ENCODE data around the gene CNIH2.
"Not testable (repeated sequence)": the region's sequence is repeated elsewhere in the genome, so short reads cannot be mapped to it uniquely, and the experiment has no call there.

CNIH2 gene

GRCh38 chr11:66292543-66293332 is 14.8 kb downstream of the CNIH2 start:
- no peak for DNase-seq

GRCh38 chr11:66293352-66293751 is 15.4 kb downstream of the CNIH2 start:
- no peak for DNase-seq

DNA sequence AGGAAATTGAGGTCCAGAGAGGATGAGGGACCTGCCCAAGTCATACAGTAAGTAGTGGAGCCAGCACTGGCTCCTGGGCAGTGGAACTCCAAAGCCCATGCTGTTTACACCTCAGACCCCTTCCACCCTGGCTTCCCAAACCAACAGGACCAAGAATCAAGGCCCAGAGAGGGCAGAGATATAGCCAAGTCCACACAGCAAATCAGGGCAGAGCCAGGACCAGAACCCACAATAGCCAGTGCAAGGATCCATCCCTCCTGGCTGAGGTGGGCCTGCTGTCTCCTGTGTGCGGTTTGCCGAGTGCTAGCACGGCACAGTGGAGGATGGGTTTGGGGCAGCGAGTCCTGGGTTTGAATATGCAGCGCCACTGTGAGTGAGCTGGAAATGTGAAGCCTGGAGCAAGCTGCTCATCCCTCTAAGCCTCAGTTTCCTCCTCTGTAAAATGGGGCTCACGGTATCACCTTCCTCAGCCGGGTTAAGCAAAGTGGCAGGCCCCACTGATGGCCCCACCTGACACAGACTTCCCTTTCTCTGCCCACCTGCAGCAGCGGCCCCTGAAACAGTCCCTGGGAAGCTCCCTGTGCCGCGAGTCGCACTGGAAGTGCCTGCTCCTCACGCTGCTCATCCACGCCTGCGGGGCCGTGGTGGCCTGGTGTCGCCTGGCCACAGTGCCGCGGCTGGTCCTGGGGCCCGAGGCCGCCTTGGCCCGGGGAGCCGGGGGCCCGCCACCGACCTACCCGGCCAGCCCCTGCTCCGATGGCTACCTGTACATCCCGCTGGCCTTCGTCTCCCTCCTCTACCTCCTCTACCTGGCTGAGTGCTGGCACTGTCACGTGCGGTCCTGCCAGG is 16.0 kb downstream of the CNIH2 start:
- no peak for DNase-seq

- DNase-seq: no peak
These were observed 16.9 kb downstream of the CNIH2 start for GRCh38 chr11:66294626-66295620.

DNA sequence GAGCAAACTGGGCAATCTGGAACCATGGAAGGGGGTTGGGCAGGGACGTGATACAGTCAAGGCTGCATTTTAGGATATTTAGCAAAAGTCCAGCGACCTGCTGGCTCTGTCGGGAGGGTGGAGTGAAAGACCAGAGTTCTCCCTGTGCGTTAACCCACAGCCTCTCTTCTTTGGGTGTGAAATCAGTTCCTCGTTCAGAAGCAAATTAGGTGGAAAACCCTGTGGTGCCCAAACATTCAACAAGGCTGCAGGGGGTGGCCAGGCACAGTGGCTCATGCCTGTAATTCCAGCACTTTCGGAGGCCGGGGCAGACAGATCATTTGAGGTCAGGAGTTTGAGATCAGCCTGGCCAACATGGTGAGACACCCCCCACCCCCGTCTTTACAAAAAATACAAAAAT is 19.6 kb downstream of the CNIH2 start:
- DNase-seq: no peak

DNA sequence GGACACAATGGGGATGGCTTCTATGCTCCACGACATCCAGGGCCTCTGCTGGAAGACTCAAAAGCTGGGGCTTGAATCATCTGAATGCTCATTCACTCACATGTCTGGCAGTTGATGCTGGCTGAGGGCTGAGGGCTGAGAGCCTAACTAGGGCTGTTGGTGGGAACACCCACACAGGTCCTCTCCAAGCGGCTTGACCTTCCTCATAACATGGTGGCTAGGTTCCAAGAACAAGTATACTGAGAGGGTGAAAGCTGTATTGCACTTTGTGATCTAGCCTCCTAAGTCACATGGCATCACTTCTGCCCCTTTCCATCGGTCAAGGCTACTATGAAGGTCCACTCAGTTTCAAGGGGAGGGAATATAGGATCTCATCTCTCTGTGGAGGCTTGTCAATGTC is 21.2 kb downstream of the CNIH2 start:
- DNase-seq: no peak

GRCh38 chr11:66302656-66303055 is 24.7 kb downstream of the CNIH2 start:
- DNase-seq: no peak

- DNase-seq: no peak
These were observed 31.5 kb downstream of the CNIH2 start for GRCh38 chr11:66309475-66309874.

GRCh38 chr11:66310324-66310723 is 32.3 kb downstream of the CNIH2 start:
- DNase-seq: no peak

- not testable (repeated sequence) for DNase-seq
These were observed 32.9 kb downstream of the CNIH2 start for GRCh38 chr11:66310803-66311440.

DNA sequence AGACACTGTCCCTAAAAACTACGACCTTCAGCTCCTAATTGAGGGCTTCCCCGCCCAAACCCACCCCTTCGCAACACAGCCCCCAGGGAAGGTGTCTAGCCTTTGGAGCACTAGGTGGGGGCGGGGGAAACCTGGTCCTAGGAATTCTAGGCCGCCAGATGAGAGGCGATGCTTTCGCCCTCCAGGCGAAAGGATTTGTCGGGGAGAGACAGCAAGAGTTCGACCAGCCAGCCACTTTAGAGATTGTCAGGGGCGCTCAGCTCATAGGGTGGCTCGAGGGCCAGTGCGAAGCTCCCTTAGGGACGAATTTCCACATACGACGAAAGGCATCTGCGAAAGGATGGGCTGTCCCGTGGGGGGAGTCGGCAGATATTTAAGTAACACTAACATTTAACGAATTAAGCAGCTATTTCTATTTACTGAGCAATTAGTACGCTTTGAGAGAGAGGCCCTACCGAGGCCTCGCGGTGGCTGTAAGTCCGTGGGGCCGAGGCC is 33.5 kb downstream of the CNIH2 start:
- no peak for DNase-seq

DNA sequence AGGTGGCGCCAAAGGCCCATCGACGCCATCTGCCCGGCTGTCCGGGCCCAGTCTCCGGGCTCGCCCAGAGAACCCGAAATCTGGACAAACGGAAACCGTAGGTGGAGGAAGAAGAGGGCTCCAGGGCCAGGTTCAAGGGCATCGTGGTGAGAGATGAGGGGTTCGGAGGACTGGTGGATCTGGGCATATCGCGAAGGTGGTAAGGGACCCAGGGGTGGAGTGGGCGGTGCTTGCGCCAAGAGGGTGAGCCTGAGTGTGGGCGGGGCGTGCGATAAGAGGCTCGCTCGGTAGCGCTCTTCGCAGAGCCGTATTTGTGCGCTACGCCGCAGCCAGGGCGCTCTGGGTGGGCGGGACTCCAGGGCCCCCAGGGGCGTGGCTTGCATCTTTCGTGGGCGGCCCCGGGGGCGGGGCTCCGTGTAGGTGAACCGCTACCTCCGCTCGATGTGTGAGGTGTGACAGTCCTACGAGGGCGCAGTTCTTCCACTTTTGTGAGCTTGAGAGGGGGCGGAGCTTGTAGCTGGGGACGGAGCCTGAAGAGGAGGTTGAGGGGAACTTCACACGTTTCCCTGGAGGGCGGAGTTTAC is 34.1 kb downstream of the CNIH2 start:
- DNase-seq: peak; percentile 98

- DNase-seq: peak; percentile 98
These were observed 34.8 kb downstream of the CNIH2 start for GRCh38 chr11:66312549-66313320.

DNA sequence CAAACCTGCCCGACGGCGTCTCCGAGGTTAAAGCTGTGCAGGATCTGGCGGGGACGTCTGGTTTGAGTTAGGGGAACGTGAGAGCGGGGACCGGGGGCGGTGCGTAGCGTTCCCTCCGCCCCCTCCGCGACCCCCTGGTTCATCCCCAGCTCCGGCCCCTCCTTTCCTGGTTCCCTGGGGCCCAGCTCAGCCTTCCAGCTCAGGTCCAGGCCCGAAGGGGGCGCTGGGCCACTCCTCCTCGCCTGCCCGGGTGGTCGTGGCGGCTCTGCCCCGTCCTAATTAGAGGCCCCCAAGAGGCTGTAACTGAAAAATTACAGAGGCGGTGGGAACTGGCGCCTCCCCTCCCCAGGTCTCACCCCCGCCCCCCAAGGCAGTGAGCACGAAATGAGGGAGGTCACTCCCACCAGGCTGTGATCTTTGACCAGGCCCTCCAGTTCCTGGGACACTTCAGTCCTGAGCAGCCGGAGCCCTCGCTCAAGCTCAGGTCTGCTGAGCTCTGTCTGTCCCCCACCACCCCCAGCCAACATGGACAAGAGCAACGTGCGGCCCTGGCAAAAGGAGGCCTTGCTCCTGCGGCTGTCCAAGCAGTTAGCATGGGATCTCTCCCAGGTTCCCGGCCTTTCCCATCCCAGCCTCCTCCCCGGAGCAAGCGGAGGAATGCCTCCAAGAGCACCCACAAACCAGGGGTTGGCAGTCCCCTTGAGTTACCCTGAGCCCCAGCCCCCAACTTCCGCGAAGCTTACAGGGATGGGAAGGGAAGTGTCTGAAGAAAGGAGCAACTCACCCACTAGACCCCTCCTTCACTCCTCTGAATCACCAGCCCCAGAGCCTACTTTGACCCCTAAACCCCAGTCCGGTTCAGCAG is 35.6 kb downstream of the CNIH2 start:
- DNase-seq: no peak

GRCh38 chr11:66314186-66314501 is 36.2 kb downstream of the CNIH2 start:
- no peak for DNase-seq

DNA sequence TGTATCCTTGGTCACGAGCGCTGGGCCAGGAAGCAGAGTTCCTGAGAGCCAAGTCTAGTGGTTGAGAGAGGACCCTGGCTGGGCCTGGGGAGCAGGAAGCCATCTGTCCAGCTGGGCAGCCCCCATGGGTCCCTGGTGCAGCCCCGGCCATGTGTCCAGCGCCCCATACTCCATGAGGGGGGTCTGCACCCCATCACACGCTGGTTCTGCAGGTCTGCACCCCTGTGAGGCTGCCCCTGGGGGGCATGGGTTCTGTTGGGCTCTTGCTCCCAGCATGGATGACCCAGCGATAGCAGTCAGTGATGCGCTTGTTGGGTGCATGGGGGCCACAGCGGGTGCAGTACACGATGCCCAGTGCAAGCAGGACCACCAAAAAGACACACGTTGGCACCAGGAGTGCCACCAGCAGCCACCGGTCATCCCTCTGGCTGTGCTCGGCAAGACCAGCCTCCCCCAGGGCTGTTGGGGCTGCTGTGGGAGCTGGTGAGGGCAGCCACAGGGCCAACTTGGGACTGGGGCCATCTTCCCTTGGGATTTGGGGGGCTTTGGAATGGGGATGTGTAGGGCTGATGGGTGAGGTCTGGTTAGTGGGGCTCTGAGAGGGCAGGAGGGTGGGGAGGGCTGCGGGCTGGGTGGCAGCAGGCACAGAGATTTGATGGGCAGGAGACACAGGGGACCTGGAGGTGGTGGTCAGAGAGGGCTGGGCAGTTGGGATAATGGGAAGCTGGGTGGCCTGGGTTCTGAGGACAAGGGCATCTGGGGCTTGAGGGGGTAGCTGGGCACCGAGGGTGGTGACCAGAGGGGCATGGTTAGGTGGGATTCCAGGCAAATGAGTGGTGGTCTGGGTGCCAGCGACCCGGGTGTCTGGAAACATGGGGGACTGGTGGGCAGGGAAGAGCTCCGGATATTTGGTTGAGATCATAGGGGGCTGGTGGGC is 36.9 kb downstream of the CNIH2 start:
- DNase-seq: no peak

DNA sequence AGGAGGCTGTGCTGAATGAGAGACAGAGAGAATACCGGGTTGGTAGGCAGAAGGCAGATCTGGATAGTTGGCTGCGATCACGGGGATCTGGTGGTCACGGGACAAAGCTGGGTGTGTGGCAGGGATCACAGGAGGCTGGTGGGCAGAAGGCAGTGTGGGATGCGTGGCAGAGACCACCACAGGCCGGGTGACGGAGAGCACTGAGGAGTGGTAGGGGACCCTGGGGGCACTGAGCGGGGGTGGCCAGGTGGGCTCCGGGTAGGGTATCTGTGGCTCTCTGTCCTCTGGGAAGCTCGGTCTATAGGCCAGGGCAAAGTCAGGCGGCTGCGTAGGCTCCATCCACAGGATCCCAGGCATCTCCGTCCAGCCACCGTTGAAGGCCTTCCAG is 37.5 kb downstream of the CNIH2 start:
- DNase-seq: no peak

- no peak for DNase-seq
These were observed 38.2 kb downstream of the CNIH2 start for GRCh38 chr11:66315921-66316811.

Data from NCI-H2171 (cell line).